GM12878 (cell line): ENCODE measurements around the gene CHAF1A. TPM values are rescaled to one million over a fixed set of nuclear protein-coding genes. Genes with fewer than 3 reads are reported as not detected.

Source experiments
- BACH1 ChIP-seq: fragments of 450-650 bp; IDR thresholded peaks from 2 replicates; pipeline ENCODE4 v1.6.1; 2017; ENCODE audit warnings: mild to moderate bottlenecking, borderline replicate concordance
- BRCA1 ChIP-seq: IDR thresholded peaks from 2 replicates; pipeline ENCODE4 v1.6.1; 2011; ENCODE audit warnings: low read depth, low read length, improper control_type of control experiment
- CBX5 ChIP-seq: sonication (generic); IDR thresholded peaks from 2 replicates; pipeline ENCODE4 v1.6.1; 2016; ENCODE audit warnings: low read depth, moderate library complexity, mild to moderate bottlenecking, inconsistent platforms
- CEBPB ChIP-seq, 2 experiments: fragments of 150-350 bp in 1 of 2; IDR thresholded peaks; 2 replicates each; pipeline ENCODE4 v1.6.1; 2012 to 2014; ENCODE audit warnings: low read depth in 2 of 2, low read length in 2 of 2, borderline replicate concordance in 1 of 2, inconsistent platforms in 1 of 2
- CREB1 ChIP-seq: IDR thresholded peaks from 2 replicates; pipeline ENCODE4 v1.6.1; 2012; ENCODE audit warnings: low read depth, mild to moderate bottlenecking, inconsistent platforms
- FOS ChIP-seq: IDR thresholded peaks from 3 replicates; pipeline ENCODE4 v1.6.1; 2011; ENCODE audit warnings: borderline replicate concordance; ENCODE audit not compliant: insufficient read length; ENCODE audit errors: extremely low read depth
- HDAC6 ChIP-seq: fragments of 200-600 bp; sonication (generic); IDR thresholded peaks from one replicate; pipeline ENCODE4 v1.8.0; 2017; ENCODE audit warnings: antibody characterized with exemption; ENCODE audit not compliant: unreplicated experiment
- IKZF1 ChIP-seq: fragments of 450-650 bp; conservative IDR thresholded peaks from 2 replicates; pipeline ENCODE4 v1.6.1; 2017; ENCODE audit warnings: antibody characterized with exemption, mild to moderate bottlenecking
- MEF2B ChIP-seq: fragments of 450-650 bp; IDR thresholded peaks from 2 replicates; pipeline ENCODE4 v1.6.1; 2018; ENCODE audit warnings: mild to moderate bottlenecking, moderate library complexity; ENCODE audit not compliant: partially characterized antibody, poor library complexity, severe bottlenecking
- NBN ChIP-seq: fragments of 450-650 bp; IDR thresholded peaks from 2 replicates; pipeline ENCODE4 v1.6.1; 2016
- NKRF ChIP-seq: fragments of 450-650 bp; conservative IDR thresholded peaks from 2 replicates; pipeline ENCODE4 v1.6.1; 2017; ENCODE audit warnings: mild to moderate bottlenecking, moderate library complexity
- NR2F1 ChIP-seq: fragments of 450-650 bp; conservative IDR thresholded peaks from 2 replicates; pipeline ENCODE4 v1.6.1; 2017; ENCODE audit warnings: mild to moderate bottlenecking
- RELA ChIP-seq: fragments of 450-650 bp; IDR thresholded peaks from 2 replicates; pipeline ENCODE4 v1.8.0; 2014; ENCODE audit warnings: borderline replicate concordance; ENCODE audit not compliant: partially characterized antibody
- RFX5 ChIP-seq: IDR thresholded peaks from 2 replicates; pipeline ENCODE4 v1.6.1; 2011; ENCODE audit warnings: low read depth, low read length, improper control_type of control experiment
- SP1 ChIP-seq: IDR thresholded peaks from one replicate; pipeline ENCODE4 v1.6.1; 2011; ENCODE audit warnings: low read depth, low read length
- SRF ChIP-seq, 2 experiments: IDR thresholded peaks; 2 replicates each; pipeline ENCODE4 v1.6.1; 2011; ENCODE audit warnings: low read depth in 2 of 2, low read length in 2 of 2, mild to moderate bottlenecking in 1 of 2, moderate library complexity in 1 of 2
- STAT1 ChIP-seq: fragments of 450-650 bp; conservative IDR thresholded peaks from 2 replicates; pipeline ENCODE4 v1.6.1; 2014; ENCODE audit warnings: antibody characterized with exemption, mild to moderate bottlenecking
- TBL1XR1 ChIP-seq: IDR thresholded peaks from 2 replicates; pipeline ENCODE4 v1.6.1; 2012; ENCODE audit warnings: low read depth, low read length, improper control_type of control experiment
- YY1 ChIP-seq: IDR thresholded peaks from 2 replicates; pipeline ENCODE4 v1.6.1; 2011; ENCODE audit warnings: low read depth, mild to moderate bottlenecking, low read length
- ZBED1 ChIP-seq: IDR thresholded peaks from 2 replicates; pipeline ENCODE4 v1.6.1; 2016; ENCODE audit warnings: borderline replicate concordance
- ZZZ3 ChIP-seq: IDR thresholded peaks from 2 replicates; pipeline ENCODE4 v1.6.1; 2011; ENCODE audit warnings: low read depth; ENCODE audit not compliant: control insufficient read depth, insufficient read length
- polyA plus RNA-seq, 11 experiments: library from polyadenylated mRNA; depleted of rRNA in 4 of 11; unstranded in 6 of 11; stranded (reverse) in 5 of 11; fragments of >200 nt; fragmentation: Nextera tagmentation in 4 of 11; fragmentation: Illumina TruSeq in 1 of 11; extraction: Ambion mirVana in 4 of 11; extraction: Trizol in 1 of 11; gene quantifications; 1 replicate in 1 of 11; 2 replicates in 10 of 11; pipeline versions ENCODE4 v1.2.1 to v1.2.3, GENCODE V29; 2011 to 2016; ENCODE audit warnings: inconsistent platforms in 2 of 11, missing spikeins in 2 of 11, low read depth in 1 of 11
- total RNA-seq, 4 experiments: library from RNA; depleted of rRNA in 3 of 4; stranded (reverse); fragments of >200 nt in 3 of 4; fragmentation: Illumina TruSeq in 1 of 4; extraction: Trizol in 1 of 4; gene quantifications; 2 replicates each; pipeline versions ENCODE4 v1.2.1 to v1.2.3, GENCODE V29; 2013 to 2021
- TF ChIP-seq, protein P1 (sequence below): fragments of 150-350 bp; IDR thresholded peaks from 2 replicates; pipeline ENCODE4 v1.6.1; 2016; ENCODE audit warnings: low read depth, low read length

Gene CHAF1A
- total and polyA plus RNA-seq, 10 of the 15 experiments (the other 5 are each of a cell fraction or from before 2014, with no cell fraction given): 1.3 to 69.1 (median 34.2) TPM

DNA sequence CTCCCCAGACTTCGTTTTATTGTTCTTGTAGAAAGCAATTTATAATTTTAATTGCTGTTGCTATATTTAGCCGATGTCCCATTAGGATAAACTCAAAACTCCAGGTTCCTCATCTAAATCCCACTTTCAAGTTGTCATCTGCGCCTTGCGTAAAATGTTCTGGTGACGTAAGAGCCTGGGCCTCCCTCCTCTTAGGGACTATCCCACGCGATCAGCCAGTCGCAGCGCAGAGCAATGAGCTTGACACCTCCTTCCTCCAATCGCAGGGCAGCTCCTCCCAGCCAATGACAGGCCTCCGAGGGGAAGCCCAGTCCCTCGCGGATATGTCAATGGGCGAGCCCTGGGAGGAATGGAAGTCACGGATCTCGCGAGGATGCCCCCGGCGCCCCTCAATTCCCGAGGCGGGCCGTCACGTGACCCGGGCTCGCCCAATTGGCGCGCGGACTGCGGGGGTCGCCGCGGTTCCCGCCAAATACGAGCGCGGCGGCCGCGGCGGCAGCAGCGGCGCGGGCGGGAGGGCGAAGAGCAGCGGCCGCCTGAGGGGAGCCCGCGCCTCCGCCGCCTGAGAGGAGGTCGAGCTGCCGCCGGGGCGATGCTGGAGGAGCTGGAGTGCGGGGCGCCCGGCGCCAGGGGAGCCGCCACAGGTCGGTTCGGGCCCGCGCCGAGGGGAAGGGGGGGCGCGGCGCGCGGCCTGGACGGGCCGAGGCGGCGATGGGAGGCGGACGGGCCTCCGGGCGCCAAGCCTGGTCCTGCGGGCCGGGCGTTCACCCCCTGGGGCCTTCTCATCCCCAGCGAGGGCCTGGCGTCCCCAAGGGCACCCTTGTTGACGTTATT is at the start of gene CHAF1A (continued):
- TF ChIP-seq RELA: peak; percentile 87
- TF ChIP-seq SP1: peak; percentile 98
- no peak for TF ChIP-seq ZBED1
- TF ChIP-seq TBL1XR1: peak; percentile 69; the same call in 1 of the 2 replicates
- peak; percentile 86 for TF ChIP-seq BACH1
- TF ChIP-seq RFX5: no peak
- peak; percentile 93 for TF ChIP-seq IKZF1
- TF ChIP-seq NBN: peak; percentile 88
- peak; percentile 76 for TF ChIP-seq MEF2B
- peak; percentile 100 for TF ChIP-seq NKRF
- no peak for TF ChIP-seq HDAC6
- 0 out of 4 replicates have a peak, but pooled peaks of 1 of the 2 experiments have one; percentile 10 for TF ChIP-seq SRF (IDR thresholded peaks at IDR 0.05; ENCODE audit: low read depth in 2 of 2, low read length in 2 of 2)
- TF ChIP-seq CREB1: peak; percentile 98
- TF ChIP-seq, protein P1, sequence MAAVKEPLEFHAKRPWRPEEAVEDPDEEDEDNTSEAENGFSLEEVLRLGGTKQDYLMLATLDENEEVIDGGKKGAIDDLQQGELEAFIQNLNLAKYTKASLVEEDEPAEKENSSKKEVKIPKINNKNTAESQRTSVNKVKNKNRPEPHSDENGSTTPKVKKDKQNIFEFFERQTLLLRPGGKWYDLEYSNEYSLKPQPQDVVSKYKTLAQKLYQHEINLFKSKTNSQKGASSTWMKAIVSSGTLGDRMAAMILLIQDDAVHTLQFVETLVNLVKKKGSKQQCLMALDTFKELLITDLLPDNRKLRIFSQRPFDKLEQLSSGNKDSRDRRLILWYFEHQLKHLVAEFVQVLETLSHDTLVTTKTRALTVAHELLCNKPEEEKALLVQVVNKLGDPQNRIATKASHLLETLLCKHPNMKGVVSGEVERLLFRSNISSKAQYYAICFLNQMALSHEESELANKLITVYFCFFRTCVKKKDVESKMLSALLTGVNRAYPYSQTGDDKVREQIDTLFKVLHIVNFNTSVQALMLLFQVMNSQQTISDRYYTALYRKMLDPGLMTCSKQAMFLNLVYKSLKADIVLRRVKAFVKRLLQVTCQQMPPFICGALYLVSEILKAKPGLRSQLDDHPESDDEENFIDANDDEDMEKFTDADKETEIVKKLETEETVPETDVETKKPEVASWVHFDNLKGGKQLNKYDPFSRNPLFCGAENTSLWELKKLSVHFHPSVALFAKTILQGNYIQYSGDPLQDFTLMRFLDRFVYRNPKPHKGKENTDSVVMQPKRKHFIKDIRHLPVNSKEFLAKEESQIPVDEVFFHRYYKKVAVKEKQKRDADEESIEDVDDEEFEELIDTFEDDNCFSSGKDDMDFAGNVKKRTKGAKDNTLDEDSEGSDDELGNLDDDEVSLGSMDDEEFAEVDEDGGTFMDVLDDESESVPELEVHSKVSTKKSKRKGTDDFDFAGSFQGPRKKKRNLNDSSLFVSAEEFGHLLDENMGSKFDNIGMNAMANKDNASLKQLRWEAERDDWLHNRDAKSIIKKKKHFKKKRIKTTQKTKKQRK: no peak
- TF ChIP-seq BRCA1: peak; percentile 99
- TF ChIP-seq CEBPB (IDR thresholded peaks at IDR 0.05; ENCODE audit: borderline replicate concordance in 1 of 2, low read depth in 2 of 2, low read length in 2 of 2): no peak
- peak; percentile 95 for TF ChIP-seq FOS
- peak; percentile 100 for TF ChIP-seq NR2F1
- TF ChIP-seq YY1: peak; percentile 62; the same call in 1 of the 2 replicates
- TF ChIP-seq STAT1: 0 out of 2 replicates have a peak, but pooled peaks have one; percentile 40
- TF ChIP-seq ZZZ3: no peak
- TF ChIP-seq CBX5: no peak
